GM12864 (cell line): Measurements from ENCODE around the gene RXFP4.
A peak's percentile ranks its signal among the peaks of the same experiment; 100 is the strongest.
"Not testable (repeated sequence)": the region's sequence is repeated elsewhere in the genome, so short reads cannot be mapped to it uniquely, and the experiment has no call there.

Source experiments
- DNase-seq: peaks from one replicate; pipeline ENCODE4 v3.0.0-alpha.2; 2011; ENCODE audit warnings: low read depth
- H3K4me3 ChIP-seq: 2 replicates; pipeline ENCODE4 v1.5.1; 2011; ENCODE audit warnings: mild to moderate bottlenecking, low read depth, low read length, control low read depth
- CTCF ChIP-seq: IDR thresholded peaks from 2 replicates; pipeline ENCODE4 v1.5.1; 2011; ENCODE audit warnings: low read depth, mild to moderate bottlenecking, moderate library complexity, low read length, control low read depth, inconsistent platforms; ENCODE audit errors: missing control alignments

Gene RXFP4

DNA sequence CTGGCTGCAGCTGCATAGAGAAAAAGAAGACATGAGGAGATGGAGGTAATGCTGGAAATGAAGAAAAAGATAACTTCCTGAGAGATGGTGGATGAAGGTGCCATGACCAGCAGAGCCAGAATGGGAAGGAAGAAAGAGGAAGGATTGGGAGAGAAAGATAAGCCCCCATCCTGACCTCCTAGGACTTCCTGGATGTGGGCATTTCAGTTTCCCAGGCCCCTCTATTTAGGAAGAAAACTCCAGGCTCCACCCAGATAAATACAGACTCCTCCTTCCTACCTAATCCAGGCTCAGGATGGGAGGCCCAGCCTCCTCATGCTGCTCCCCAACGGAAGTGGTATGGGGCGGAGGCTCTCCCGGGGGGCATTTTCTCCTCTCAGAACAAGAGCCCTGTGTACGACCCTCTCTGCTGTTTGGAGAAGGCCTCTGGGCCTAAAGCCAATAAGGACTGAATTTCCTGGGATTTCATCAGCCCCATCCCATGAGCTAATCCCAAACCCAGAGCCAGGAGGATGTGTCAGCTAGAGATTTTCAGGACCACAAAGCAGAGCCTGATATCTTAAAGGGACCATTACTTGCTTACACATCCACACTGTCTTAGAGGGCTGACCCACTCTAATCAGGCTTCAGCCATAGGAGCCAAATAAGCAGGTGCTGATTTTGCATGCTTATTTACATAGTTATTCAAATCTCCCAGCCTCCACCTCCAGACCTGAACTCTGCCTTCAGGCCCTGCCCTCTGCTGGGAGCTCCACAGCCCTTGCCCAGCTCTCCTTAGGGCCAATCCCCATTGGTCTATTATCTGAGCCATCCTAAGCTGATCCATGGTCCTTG is 42.0 kb downstream of the RXFP4 start:
- no peak overlapping the region for H3K4me3 ChIP-seq
- peak; percentile 18 for TF ChIP-seq CTCF
- no peak for DNase-seq

- TF ChIP-seq CTCF = no peak
- no peak for DNase-seq
- H3K4me3 ChIP-seq = no peak overlapping the region
Measured at GRCh38 chr1:155984341-155984740, 42.9 kb downstream of the RXFP4 start.

GRCh38 chr1:155984903-155985645 is 43.6 kb downstream of the RXFP4 start:
- DNase-seq, H3K4me3 ChIP-seq: not testable (repeated sequence)

DNA sequence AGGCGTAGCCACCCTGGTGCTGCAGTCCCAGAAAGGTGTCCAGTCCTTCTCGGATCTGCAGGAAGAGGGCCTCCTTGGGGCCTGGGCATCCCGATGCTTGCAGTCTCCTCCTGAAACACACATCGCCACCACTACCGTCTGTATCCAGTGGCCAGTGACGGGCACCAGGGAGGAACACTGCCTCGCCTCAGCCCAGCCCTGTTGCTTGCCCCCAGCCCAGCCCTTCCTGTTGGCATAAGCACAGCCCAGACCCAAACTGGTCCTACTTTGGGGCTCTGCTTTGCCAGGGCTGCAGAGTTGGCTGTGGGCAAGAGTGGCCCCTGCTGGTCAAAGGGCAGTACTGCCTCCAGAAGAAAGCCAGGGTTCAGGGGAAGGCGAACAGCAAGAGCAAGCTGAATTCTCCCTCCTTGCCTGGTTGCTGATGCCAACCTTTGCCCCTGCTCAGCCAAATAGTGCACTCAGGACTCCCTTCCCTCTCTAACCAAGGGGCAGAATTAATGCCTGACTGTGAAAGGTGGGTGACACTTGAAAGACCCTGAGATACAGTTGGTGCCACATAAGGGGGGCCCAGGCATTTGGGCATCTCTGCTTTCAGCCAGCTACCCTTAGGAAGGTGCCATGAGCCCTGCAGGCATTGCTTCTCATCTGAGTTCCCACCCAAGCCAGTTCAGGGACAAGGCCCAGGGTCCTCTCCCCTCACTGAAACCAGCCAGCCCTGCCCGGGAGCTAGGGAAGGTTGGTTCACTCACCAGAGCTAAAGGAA is 48.0 kb downstream of the RXFP4 start:
- DNase-seq = no peak
- peak; percentile 99 for TF ChIP-seq CTCF
- H3K4me3 ChIP-seq = no peak overlapping the region

DNA sequence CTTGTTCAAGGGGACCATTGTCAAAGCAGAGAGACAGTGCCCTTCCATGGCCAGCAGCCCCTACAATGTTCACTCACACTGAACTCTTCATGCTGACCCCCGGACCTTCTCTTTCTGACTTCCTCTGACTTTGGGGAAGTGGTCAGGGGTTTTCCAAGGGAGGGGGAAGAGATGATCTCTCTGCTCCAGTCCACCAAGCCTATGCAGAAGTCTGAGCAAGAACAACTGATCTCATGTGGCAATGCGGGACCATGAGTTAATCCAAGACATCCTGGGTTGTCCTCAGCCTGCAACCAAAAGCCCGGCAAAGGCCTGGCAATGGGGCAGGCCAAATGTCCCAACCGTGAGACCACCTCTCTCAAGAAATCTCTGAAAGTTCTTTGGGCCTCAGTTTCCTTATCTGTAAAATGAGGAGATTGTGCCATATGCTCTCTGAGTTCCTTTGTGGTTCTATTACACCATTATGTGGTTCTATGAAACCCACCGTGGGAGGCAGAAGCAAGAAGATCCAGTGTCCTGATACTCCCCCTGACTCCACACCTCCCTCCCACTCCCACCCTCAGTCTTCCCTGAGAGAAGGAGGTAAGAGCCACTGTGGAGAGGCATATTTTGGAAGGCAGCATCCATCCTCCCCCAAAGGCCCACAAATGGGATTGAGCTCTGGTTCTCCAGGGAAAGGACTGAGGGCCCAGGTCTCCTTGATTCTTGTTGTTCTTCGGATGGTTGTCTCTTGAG is 48.7 kb downstream of the RXFP4 start:
- TF ChIP-seq CTCF = no peak
- H3K4me3 ChIP-seq = no peak overlapping the region
- DNase-seq = no peak
